OCI-M2 (cell line): ENCODE measurements around the gene MT1G.
A peak's percentile ranks its signal among the peaks of the same experiment; 100 is the strongest.
"Not testable (repeated sequence)": the region's sequence is repeated elsewhere in the genome, so short reads cannot be mapped to it uniquely, and the experiment has no call there.

ENCODE experiments used
- DNase-seq: peaks from one replicate; lab custom pipeline; 2025; ENCODE audit not compliant: unreplicated experiment; lab: John Stamatoyannopoulos, UW

Gene MT1G

DNA sequence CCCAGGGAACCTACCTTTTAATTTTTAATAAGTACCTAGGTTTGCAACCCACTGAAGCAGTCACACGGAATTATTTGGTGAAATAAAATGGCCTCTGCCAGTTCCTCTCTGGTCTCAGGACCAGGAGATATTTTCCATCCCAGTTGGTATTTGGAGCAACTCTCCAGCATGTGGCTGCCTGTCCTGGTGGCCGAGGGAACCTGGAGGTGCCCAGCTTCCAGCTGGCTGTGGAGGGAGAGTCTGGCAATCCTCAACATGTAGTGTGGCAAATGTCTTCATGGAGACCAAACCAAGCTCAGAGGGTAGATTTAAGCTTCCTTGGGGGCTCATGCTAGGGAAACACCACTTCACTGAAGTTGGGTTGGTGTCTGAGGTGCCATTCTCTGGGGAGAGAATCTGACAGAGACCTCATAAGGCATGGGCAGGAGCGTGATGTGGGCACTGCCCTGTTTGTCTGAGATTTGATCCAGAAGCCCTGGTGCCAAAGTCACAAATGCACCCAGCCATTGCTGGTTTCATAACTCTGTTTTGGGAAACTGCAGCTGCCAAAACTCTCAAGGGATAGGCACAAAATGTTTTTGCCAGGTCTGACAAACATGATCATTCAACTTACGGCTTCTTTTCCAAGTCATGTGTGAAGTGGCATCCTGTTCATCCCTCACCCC lies 17.2 kb upstream of the MT1G start:
- DNase-seq = no peak

DNA sequence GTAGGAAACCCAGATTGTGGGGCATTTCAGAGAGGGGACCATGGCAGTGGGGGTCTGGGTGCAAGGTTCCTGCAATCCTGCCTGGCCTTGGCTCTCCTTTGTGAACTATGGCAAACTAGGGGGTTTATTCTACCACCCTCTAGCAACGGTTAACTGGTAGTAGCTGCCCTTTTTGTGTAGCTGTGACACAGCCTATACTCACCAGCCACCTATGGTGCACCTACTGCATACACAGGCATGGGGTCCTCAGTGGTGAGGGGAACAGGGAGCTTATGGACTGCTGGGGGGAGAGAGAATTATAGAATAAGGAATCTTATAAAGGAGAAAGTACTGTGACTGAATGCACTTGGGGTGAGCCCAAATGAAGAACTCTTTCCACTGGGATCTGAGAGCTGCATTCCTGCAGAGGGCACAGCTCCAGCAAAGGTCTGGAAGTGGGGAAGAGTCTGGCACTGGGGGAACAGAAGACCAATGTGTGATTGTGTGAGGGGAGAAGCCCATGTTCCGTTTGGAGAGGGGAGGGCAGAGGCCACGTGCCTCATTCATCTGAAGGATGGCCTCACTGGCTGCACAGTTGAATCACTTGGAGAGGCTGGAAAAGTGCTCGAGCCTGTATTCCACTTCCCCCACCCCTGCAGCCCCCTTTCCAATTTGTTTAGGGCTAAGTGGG lies 16.5 kb upstream of the MT1G start:
- no peak for DNase-seq

DNA sequence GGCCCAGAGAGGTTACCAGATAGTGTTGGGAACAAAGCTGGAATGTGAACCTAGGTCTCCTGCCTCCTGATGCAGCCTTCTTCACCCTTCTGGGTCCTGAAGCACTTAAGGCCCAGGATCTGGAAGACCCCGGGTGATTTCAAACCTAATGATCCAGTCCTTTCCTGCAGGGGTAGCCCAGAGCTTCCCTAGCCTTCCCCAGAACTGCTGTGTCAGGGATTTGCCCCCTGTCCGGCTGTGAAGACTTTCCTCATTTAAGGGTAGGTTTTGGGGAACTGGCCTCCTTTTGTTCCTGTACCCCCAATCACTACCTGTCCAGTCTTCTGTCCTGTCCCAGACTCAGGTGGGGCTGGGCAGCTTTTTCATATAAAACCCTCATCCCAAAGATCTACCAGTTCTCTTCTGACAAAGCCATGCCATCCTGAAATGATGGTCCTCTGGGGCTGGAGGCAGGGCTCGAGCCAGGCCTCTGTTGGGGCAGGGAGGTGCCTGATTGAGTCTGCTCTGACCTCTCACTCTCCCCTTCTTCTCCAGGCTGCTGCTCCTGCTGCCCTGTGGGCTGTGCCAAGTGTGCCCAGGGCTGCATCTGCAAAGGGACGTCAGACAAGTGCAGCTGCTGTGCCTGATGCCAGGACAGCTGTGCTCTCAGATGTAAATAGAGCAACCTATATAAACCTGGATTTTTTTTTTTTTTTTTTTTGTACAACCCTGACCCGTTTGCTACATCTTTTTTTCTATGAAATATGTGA lies 15.7 kb upstream of the MT1G start:
- no peak for DNase-seq

DNA sequence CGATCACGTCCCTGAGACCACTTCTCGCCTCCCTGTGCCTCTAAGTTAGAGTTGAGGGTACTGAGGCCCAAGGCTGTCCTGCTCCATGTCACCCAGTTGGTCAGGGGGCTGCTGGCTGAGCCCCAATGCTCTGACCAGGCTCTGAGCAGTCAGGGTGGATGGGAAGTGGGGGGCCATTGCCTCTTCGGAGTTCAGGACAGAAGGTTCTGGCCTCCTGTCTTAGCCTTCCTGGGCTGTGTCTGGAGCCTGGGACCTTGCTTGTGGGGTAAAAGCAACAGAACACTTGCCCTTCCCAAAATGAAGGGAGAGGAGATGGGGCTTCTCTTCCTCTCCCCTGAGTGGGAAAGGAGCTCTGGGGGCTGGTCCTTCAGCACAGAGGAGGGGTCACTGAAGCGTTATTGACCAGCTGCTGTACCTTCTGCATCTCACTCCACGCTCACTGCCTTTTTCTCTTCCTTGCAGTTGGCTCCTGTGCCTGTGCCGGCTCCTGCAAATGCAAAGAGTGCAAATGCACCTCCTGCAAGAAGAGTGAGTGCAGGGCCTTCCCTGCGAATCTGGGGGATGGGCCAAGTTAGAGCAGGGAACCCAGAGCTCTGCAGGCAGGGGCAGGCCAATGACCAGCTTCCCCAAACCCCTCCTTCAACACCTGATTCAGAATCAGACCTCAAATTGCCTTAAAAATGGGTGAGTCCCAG lies 15.0 kb upstream of the MT1G start:
- no peak for DNase-seq

- peak; percentile 25 for DNase-seq
Observed at GRCh38 chr16:56681939-56682702, 14.3 kb upstream of the MT1G start, which contains the start of gene MT1X. Gene MT1X, plus strand, starts transcription at chr16:56682470. Its CDS starts 71 bp downstream, at chr16:56682541.

DNA sequence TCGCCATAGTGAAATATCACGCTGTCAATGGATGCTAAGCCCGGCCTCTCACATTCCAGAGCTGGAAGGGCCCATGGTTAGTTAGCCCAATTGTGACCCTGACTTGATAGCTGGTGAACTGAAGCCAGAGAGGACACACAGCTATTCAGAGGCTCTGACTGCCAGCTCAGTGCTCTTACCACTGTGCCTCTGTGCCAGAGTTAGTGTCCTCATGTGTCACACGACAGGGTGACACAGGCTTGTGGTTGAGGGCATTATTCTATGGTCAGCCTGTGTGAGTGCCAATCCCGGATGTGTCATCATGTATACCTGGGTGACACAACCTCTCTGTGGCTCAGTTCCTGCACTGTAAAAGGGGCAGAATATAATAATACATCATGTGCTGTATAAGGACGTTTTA lies 12.0 kb upstream of the MT1G start:
- DNase-seq = no peak

- DNase-seq = no peak
Observed at GRCh38 chr16:56679078-56679730, 11.3 kb upstream of the MT1G start.

- DNase-seq = no peak
Observed at GRCh38 chr16:56677474-56677873, 9.6 kb upstream of the MT1G start.

DNA sequence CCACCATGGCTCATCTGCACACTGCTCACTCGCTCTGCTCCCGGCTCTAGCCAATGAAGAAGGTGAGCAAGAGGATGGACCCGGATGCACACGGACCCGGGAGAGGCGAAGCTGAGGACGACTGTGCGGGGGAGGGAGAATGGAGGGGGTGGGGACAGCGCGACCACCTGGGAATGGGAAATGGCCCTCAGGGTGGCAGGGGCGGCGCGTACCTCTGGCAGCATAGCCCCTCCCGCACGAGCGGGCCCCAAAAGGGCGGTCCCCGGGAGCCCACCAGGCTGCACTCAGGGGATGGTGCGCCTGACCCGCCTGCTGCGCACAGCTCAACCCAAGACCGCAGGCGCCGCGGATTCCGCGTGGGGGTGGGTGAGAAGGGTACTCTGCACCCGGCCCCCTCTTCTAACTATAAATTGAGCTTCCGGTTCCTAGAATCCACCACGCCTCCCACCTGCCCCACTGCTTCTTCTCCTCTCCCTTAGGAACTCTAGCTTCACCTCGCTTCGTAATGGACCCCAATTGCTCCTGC lies 7.9 kb upstream of the MT1G start:
- no peak for DNase-seq

GRCh38 chr16:56674570-56674969 lies 6.7 kb upstream of the MT1G start:
- DNase-seq = not testable (repeated sequence)

- no peak for DNase-seq
Observed at GRCh38 chr16:56673921-56674320, 6.1 kb upstream of the MT1G start.

GRCh38 chr16:56672761-56673536 lies 5.1 kb upstream of the MT1G start:
- no peak for DNase-seq

GRCh38 chr16:56672171-56672570 lies 4.3 kb upstream of the MT1G start:
- not testable (repeated sequence) for DNase-seq

- DNase-seq = not testable (repeated sequence)
Observed at GRCh38 chr16:56671691-56672090, 3.8 kb upstream of the MT1G start.

GRCh38 chr16:56670620-56670934 lies 2.7 kb upstream of the MT1G start:
- no peak for DNase-seq

- no peak for DNase-seq
Observed at GRCh38 chr16:56669840-56670619, 2.2 kb upstream of the MT1G start.

GRCh38 chr16:56669005-56669839 lies 1.4 kb upstream of the MT1G start, which contains the start of gene MT1H:
Gene MT1H, plus strand, starts transcription at chr16:56669814. Its CDS starts 71 bp downstream, at chr16:56669885.
- no peak for DNase-seq
